Naive thymus-derived CD8-positive, alpha-beta T cell (primary cell): ENCODE measurements around the gene PDE4B. TPM values are rescaled to one million over a fixed set of nuclear protein-coding genes. Genes with fewer than 3 reads are reported as not detected.
"Not testable (repeated sequence)": the region's sequence is repeated elsewhere in the genome, so short reads cannot be mapped to it uniquely, and the experiment has no call there.

Experiments used
- ATAC-seq, 2 donors: fragments of 150-1000 bp; cut with Tn5 transposase in 1 of 2; sonication (Bioruptor Pico), chemical (Tn5 transposase) in 1 of 2; 1 replicate in 1 of 2; 2 replicates in 1 of 2; pipeline ENCODE4 v1.10.0; 2021; ENCODE audit warnings: mild to moderate bottlenecking in 2 of 2, moderate library complexity in 2 of 2
- POLR2A ChIA-PET: fragments of 350-600 bp; sonication (Branson Sonifier 250); formaldehyde crosslinking; loops from one replicate; lab custom pipeline; 2021; ENCODE audit warnings: antibody characterized with exemption; lab: Charles Lee
- DNase-seq, 10 donors: peaks; one replicate each; pipeline versions ENCODE4 v3.0.0 to v3.0.0-alpha.2; 2020 to 2022
- H3K27ac Mint-ChIP-seq, 10 donors: one replicate each; pipeline ENCODE4 v1.8.0; 2020 to 2022; ENCODE audit warnings: mild to moderate bottlenecking in 10 of 10, mixed read lengths in 10 of 10, moderate library complexity in 4 of 10, inconsistent platforms in 1 of 10
- H3K27me3 Mint-ChIP-seq, 5 donors: one replicate each; pipeline ENCODE4 v1.8.0; 2021 to 2022; ENCODE audit warnings: mixed read lengths in 5 of 5
- H3K36me3 Mint-ChIP-seq, 3 donors: one replicate each; pipeline ENCODE4 v1.8.0; 2020 to 2022; ENCODE audit warnings: mixed read lengths in 3 of 3, mild to moderate bottlenecking in 2 of 3, inconsistent platforms in 1 of 3
- H3K4me1 Mint-ChIP-seq, 4 donors: one replicate each; pipeline ENCODE4 v1.8.0; 2021 to 2022; ENCODE audit warnings: mixed read lengths in 4 of 4
- H3K4me3 Mint-ChIP-seq, 10 donors: one replicate each; pipeline ENCODE4 v1.8.0; 2020 to 2022; ENCODE audit warnings: mild to moderate bottlenecking in 10 of 10, mixed read lengths in 10 of 10, moderate library complexity in 6 of 10, inconsistent platforms in 1 of 10
- H3K9me3 Mint-ChIP-seq, 9 donors: one replicate each; pipeline ENCODE4 v1.8.0; 2020 to 2022; ENCODE audit warnings: mixed read lengths in 9 of 9, mild to moderate bottlenecking in 3 of 9, inconsistent platforms in 1 of 9, moderate library complexity in 1 of 9
- polyA plus RNA-seq, 3 donors: library from polyadenylated mRNA; unstranded; fragments of 300-500 nt; fragmentation: Illumina TruSeq; gene quantifications; one replicate each; pipeline ENCODE4 v1.2.3, GENCODE V29; 2021
- total RNA-seq, 8 experiments: library from RNA in 2 of 8; stranded (reverse) in 2 of 8; gene quantifications; one replicate each; pipeline ENCODE4 v1.2.3 and lab custom pipeline; 2021 to 2026

PDE4B gene
- total and polyA plus RNA-seq, 5 experiments from 2014 or later, result 27.4 to 35.2 (median 31.9) TPM

DNA sequence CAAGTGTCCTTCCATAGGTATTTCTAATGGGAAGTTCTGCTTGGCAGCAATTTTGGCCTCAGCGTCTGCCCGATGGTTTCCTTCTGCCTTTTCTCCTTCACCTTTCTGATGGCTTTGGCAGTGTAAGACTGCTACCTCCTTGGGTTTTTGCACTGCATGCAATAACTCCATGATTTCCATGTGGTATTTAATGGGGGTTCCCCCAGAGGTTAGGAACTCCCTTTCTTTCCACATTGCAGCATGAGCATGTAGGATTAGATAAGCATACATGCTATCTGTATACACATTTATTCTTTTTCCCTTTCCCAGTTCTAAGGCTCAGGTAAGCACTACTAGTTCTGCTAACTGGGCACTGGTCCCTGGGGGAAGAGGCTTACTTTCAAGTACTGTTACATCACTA, 628.2 kb downstream of the PDE4B start:
- H3K4me3 Mint-ChIP-seq, ATAC-seq, POLR2A ChIA-PET, H3K27ac Mint-ChIP-seq, H3K27me3 Mint-ChIP-seq, DNase-seq: not testable (repeated sequence)
- Mint-ChIP-seq H3K36me3 (peaks cover 0 to 21% (median 12%) of the 10 kb centered on the region in 3 donors), H3K4me1 (peaks cover 0 to 15% (median 2%) of the 10 kb centered on the region in 4 donors), H3K9me3 (peaks cover 9 to 35% (median 19%) of the 10 kb centered on the region in 9 donors)

DNA sequence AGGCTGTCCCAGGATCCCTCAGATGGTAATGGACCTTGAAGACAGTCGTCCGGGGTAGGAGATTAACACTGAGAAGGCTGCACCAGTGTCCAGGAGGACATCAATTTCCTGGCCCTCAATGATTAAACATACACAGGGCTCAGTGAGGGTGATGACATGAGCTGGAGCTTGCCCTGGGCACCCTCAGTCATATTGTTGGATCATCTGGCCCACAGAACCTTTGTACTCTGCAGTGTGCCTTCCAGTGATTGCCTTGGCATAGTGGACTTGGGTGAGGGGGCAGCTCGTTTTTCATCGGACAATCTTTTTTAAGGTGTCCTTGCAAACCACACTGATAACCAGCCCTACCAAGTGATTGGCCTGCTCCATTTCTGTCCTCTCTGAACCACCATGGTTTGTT, 630.1 kb downstream of the PDE4B start:
- Mint-ChIP-seq H3K36me3 (peaks cover 0 to 12% (median 10%) of the 10 kb centered on the region in 3 donors), H3K4me1 (peaks cover 3 to 21% (median 11%) of the 10 kb centered on the region in 4 donors), H3K4me3 (no peak overlapping the region), H3K9me3 (peaks cover 7 to 29% (median 15%) of the 10 kb centered on the region in 9 donors), H3K27me3 (no peaks in the 10 kb centered on the region), H3K27ac (peak overlapping the region in 1 of 10 donors; percentile 15)
- DNase-seq, result no peak
- POLR2A ChIA-PET, result no interaction called here
- no peak for ATAC-seq
